HG02678 (cell line): ENCODE measurements around the gene CHCHD2.
"Not testable (repeated sequence)": the region's sequence is repeated elsewhere in the genome, so short reads cannot be mapped to it uniquely, and the experiment has no call there.

Experiments used
- ATAC-seq: cut with Tn5 transposase; IDR thresholded peaks from one replicate; pipeline ENCODE4 v1.9.1; 2021; ENCODE audit warnings: mild to moderate bottlenecking, moderate library complexity; ENCODE audit not compliant: unreplicated experiment

CHCHD2 gene, protein sequence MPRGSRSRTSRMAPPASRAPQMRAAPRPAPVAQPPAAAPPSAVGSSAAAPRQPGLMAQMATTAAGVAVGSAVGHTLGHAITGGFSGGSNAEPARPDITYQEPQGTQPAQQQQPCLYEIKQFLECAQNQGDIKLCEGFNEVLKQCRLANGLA

DNA sequence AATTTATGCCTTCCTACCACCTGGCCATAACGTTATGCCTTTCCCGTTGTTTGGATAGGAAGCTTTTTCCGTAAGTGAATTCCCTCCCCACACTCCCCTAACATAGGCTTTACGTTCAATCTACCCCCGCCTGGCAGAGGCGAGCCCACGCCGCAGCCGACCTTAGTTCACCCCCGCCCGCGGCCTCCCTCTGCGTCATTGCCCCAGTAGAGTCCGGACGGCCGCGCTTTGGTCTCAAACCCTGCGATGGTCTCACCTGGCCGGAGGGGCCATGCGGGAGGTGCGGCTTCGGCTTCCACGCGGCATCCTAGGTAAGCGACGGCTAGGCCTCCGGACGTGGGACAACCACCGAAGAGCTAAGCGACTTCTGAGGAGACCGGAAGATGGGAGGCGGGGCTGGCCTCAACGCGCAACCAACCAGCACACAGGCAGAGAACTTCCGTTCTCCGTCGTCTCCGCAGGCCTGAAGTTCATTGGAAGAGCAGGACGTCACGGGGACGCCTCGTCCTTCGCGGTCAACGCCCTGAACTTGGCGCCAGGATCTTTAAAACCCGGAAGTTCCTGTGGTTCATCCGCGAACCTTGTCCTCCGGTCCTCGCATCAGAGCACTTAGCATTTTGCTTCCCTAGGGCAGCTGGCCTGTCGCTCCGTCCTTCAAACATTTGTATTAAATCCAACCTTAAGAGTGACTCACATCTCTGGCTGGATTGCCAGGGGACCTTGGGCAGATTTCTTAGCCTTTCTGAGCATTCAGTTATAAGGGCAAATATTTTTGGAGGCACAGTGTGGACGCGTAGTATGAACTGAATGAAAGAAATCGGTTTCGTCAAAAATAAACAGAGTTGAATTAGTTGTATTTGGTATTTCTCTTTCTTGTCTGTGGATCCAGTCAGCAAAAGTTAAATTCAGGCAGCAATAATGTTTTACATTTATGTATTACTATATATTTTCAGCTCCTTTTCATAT is at the start of gene CHCHD2:
CHCHD2 (minus strand) TSS at position 369 of the 966 bp plus-strand sequence; CDS start at position 306, 63 bp downstream.
- peak; percentile 100 for ATAC-seq

GRCh38 chr7:56131062-56131461 is 24.8 kb upstream of the CHCHD2 start:
- ATAC-seq = not testable (repeated sequence)

DNA sequence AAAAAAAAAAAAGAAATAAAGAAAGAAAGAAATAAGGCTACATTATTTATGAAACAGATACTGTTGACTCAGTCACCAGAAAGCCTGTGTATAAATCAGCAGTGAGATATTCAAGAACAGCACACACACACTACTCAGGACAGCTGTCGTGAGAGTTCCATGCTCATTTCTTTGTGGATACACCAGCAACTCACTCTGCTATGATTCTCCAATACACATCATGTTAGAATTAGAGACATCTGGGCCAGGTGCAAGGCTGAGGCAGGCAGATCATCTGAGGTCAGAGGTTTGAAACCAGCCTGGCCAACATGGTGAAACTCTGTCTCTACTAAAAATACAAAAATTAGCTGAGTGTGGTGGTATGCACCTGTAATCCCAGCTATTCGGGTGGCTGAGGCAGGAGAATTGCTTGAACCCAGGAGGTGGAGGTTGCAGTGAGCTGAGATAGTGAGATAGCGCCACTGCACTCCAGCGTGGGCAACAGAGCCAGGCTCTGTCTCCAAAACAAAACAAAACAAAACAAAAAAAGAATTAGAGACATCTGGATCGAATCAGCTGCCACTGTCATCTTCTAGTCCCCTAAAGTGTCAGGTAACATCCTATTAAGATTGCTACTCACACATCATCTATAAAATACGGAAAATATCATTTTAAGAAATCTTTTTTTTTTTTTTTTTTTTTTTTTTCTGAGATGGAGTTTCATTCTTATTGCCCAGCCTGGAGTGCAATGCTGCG is 21.1 kb upstream of the CHCHD2 start:
- no peak for ATAC-seq

DNA sequence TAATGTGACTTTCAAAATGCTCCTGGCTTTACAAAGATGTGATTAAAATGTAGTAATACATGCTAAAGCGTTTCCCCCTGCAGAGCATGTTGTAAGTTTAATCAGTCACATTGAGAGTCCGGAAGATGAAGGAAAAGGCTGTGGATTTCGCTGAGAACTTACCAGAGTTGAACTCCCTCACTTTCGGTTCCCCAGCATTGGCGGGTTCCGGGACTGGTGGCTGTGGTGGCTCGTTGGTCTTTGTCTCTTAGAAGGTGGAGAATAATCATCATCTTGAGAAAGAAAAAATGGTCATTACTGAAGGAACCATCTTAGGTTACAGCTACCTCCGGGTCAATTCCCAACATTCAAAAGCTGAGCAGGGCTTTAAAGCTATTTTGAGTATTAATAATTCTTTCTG is 19.6 kb upstream of the CHCHD2 start:
- no peak for ATAC-seq

DNA sequence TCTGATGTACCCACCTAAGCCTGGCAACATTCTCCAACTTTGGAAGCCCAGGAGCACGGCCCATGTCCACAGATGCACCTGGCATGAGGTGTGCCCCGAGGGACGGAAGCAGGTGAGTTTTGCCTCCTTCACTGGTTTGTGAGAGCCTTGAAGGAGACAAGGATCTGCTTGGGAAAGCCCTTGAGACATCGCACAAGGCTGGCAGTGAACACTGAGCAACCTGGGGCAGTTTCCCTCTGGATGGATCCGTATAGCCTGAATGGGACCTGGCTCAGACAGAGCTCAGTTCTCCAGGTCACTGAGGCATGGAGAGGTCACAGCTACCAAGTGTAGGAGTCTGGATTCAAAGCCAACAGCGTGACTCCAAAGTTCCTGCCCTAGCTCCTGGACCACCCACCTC is 18.7 kb upstream of the CHCHD2 start:
- ATAC-seq = no peak

- no peak for ATAC-seq
Observed at GRCh38 chr7:56121440-56121839, 15.2 kb upstream of the CHCHD2 start.

GRCh38 chr7:56115852-56116538 is 9.7 kb upstream of the CHCHD2 start, which contains the start of gene NUPR2:
Gene NUPR2, minus strand, starts transcription at chr7:56116417. Its CDS starts 103 bp downstream, at chr7:56116314.
- ATAC-seq = no peak

GRCh38 chr7:56112244-56112643 is 6.0 kb upstream of the CHCHD2 start:
- ATAC-seq = not testable (repeated sequence)

- ATAC-seq = no peak
Observed at GRCh38 chr7:56110611-56111010, 4.3 kb upstream of the CHCHD2 start.

DNA sequence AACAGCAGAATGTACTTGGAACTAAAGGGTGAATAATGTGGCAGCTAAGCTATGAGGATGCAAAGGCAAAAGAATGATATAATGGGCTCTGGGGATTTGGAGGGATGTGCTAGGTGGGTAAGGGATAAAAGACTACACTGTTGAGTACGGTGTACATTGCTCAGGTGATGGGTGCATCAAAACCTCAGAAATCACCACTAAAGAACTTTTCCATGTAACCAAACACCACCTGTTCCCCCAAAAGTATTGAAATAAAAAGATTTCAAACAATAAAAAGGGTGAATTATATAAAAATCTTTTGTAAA is 1.6 kb upstream of the CHCHD2 start:
- no peak for ATAC-seq

DNA sequence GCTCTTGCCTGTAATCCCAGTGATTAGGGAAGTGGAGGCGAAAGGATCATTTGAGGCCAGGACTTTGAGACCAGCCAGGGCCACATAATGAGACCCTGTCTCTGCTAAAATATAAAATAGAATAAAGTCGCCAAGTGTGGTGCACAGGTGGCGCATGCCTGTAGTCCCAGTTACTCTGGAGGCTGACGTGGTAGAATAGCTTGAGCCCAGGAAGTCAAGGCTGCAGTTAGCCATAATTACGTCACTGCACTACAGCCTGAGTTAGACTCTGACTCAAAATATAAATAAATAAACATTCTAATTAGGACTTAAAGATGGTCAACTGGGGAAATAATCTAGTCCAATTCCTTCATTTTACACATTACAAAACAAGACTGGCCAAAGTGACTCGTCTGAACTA is 768 bp downstream of the CHCHD2 start:
- peak; percentile 18 for ATAC-seq

GRCh38 chr7:56104138-56104537 is 2.1 kb downstream of the CHCHD2 start:
- not testable (repeated sequence) for ATAC-seq

DNA sequence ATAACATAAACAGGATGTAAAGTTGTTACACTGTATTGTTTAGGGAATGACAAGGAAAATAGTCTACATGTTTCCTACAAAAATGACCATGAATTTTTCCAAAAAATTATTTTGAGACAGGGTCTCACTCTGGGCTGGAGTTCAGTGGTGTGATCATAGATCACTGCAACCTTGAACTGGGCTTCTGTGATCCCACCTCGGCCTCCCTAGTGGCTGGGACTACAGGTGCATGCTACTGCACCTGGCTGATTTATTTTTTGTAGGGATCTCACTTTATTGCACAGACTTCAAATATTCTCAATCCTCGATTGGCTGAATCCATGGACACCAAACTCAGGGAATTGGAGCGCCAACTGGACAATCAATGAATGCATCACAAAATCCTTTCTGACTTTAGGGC is 6.6 kb downstream of the CHCHD2 start:
- ATAC-seq = no peak

DNA sequence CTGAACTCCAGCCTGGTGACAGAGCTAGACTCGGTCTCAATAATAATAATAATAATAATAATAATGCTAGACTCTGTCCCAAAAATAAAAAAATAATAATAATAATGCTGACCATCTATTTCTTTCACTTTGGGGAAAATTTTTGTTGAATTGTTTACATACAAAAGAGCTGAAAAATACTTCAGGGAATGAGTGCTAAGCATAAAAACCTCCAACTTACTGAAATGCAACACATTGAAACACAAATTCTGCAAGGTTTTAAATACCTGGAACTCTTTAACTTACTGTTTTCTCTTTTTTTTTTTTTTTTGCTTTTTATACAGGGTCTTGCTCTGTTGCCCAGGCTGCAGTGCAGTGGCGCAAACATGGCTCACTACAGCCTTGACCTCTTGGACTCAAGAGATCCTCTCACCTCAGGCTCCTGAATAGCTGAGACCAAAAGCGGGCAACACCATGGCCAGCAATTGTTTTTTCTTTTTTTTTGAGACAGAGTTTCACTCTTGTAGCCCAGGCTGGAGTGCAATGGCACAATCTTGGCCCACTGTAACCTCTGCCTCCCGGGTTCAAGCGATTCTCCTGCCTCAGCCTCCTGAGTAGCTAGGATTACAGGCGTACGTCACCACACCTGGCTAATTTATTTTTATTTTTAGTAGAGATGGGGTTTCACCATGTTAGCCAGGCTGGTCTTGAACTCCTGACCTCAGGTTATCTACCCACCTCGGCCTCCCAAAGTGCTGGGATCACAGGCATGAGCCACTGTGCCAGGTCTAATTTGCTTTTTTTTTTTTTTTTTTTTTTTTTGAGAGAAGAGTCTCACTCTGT is 7.9 kb downstream of the CHCHD2 start:
- ATAC-seq = not testable (repeated sequence)

- ATAC-seq = no peak
Observed at GRCh38 chr7:56097700-56098099, 8.6 kb downstream of the CHCHD2 start.

DNA sequence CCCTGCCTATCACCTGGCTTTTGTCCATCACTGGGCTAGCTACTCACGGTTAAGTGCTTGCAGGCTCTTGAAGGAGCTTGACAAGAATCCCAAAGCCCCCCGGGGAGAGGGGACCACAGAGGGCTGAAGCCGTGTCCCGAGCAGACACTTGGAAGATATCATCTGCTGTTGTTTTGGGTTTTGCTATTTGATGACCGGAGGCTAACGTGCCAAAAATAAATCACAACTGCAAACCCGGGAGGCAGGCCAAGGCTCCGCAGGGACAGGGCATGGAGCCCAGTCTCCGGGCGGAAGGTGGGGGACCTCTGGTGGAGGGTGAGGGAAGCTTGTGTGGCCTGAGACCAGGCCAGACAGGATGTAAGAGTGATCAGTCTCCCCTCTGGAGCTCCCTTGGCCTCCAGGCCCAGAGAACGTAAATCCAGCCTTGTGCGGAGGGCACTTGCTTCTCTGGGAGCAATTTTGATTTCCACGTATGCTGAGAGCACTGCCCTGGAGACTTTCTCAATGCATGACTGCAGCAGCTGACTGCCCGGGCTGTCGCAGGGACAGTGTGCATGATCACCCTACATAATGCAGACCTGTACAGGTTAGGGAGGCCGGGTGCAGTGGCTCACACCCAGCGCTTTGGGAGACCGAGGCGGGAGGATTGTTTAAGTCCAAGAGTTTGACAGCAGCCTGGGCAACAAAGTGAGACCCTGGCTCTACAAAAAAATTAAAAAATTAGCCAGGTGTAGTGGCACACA is 13.3 kb downstream of the CHCHD2 start, which contains the start of gene PHKG1:
PHKG1 (minus strand) TSS at position 164 of the 743 bp plus-strand sequence. CDS start 4,011 bp downstream, outside the sequence.
- no peak for ATAC-seq

DNA sequence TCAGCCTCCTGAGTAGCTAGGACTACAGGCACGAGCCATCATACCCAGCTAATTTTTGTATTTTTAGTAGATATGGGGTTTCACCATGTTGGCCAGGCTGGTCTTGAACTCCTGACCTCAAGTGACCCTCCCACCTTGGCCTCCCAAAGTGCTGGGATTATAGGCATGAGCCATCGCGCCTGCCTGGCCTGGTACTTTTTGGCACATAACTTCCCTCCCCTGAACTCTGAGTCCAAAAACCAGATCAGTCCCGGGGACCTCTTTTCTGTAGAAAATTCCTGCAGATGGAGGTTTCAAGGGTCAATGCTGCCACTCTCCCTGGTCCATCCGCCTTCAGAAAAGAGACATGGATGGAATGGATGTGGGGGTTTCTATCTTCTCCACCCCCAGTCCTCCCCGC is 13.9 kb downstream of the CHCHD2 start:
- ATAC-seq = not testable (repeated sequence)

- no peak for ATAC-seq
Observed at GRCh38 chr7:56091591-56091990, 14.7 kb downstream of the CHCHD2 start.

GRCh38 chr7:56087445-56087844 is 18.8 kb downstream of the CHCHD2 start:
- ATAC-seq = no peak
